ENCODE results near the gene CLDN8.

Gene CLDN8

GRCh38 chr21:30206551-30207251 lies 9.2 kb downstream of the CLDN8 start:
- peak; percentile 52 for DNase-seq (ENCODE audit: low spot score)

DNA sequence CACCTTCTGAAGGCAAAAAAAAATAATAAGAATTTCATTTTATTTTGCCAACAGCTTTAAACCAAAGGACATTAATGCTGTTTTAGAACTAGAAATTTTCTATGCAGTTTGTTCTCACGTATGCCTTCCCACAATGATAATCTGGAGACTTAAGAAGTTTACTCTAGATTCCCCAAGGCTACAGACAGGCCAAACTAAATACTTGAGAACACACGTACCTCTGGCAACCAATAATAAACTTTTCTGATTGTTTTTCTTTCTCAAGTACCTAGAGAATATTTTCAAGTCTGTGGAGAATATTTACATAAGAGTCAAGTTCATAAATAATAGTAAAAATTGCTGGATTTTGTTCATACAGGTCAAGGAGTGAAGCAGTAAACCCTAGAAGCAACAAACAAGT lies 15.9 kb downstream of the CLDN8 start:
- DNase-seq (ENCODE audit: low spot score), result no peak

DNA sequence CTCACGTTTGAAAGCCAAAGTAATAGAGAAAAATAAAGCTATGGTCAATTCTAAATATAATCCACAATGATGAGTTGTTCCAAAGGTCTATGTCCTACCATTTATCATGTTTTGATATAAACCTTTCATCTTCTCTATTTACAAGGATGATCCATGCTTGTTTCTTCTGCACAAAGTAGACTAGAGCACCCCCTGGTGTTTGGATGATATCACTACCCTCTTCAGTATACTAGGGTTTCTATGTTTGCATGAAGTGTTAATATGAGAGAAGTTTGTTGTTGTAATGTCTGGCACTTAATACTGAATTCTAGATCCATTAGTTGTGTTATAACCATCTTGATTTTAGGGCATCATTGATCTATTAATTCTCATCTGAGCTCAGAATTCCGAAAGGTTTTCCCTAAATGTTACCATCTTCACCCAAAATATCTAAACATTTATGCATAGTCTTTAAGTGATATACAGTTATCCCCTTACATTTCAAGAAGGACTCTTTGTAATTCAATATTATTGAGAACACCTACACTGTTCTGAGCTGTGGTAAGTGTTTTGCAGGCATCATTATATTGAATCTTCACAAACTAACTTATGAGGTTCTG lies 21.1 kb downstream of the CLDN8 start:
- DNase-seq (ENCODE audit: low spot score), result peak; percentile 46

DNA sequence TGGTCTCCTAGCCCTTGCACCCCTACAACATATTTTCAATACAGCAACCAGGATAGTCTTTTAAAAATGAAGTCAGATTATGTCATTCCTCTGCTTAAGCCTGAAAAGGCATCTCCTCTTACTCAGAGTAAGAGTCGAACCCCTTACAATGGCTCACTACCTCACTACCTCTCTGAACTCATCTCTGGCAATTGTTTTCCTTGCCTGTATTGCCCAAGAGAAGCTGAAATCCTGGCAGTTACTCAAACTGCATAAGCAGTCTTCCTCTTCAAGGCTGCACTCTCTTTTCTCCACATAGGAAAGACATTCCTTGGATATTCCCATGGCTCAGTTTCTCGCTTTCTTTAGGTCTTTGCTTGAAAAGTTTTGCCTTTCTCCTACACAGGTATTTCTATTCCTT lies 22.7 kb downstream of the CLDN8 start:
- no peak for DNase-seq (ENCODE audit: low spot score)

GRCh38 chr21:30190554-30190953 lies 25.3 kb downstream of the CLDN8 start:
- DNase-seq (ENCODE audit: low spot score), result no peak

- no peak for DNase-seq (ENCODE audit: low spot score)
Measured at GRCh38 chr21:30189773-30190172, 26.1 kb downstream of the CLDN8 start.

DNA sequence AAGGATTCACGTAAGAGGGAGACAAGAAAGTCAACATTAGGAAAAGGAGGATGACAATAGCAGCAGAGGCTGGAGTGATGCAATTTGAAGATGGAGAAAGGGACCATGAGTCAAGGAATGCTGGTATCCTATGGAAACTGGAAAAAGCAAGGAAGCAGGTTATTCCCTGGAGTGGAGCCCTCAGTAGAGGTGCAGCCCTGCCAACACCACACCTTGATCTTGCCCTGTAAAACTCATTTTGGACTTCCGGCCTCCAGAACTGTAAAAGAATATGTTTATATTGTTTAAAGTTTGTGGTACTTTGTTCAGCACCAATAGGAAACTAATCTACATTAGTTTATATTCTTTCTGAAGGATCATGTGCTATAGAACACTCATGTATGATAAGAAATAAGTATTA lies 29.7 kb downstream of the CLDN8 start:
- DNase-seq (ENCODE audit: low spot score), result no peak

DNA sequence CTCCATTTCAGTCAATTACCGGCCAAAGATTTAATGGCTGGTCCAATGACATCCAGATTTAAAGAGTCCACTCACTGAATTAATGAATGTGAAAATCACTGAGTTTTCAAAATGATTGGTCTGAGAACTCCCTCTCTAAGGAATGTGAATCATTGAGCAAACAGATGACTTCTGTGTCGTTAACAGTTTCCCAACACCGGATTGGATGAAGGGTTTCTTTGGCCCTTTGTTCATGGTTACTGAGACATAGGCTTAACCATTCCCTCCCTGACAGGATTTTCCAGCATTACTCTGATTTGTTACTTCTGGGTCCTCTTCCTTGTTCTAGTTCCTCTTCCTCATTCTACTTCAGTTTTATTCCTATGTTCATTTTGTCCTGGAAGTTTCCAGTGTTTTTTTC lies 47.8 kb downstream of the CLDN8 start:
- peak; percentile 13 for DNase-seq (ENCODE audit: low spot score)

- no peak for DNase-seq (ENCODE audit: low spot score)
Measured at GRCh38 chr21:30166705-30167104, 49.2 kb downstream of the CLDN8 start, which contains the start of gene CLDN17. Gene CLDN17, minus strand, starts transcription at chr21:30166805. Its CDS starts 188 bp downstream, at chr21:30166617.

GRCh38 chr21:30166171-30166570 lies 49.7 kb downstream of the CLDN8 start:
- DNase-seq (ENCODE audit: low spot score), result no peak

DNA sequence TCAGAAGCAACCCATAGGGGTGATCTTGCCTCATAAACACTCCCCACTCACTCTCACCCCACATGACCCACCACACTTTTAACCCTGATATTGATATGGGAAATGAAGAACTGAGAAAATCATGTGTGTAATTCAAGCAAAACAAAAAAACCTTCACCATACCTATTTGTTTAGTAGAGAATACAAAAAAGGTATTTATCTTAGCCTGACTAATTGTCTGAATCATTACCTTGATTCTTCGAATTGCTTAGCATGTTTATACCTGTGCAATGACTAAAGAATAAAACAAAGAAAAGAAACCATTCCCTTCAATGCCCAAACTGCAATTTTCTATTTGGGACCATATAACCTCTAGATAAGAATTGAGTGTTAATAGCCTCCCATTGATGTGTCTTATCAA lies 51.1 kb downstream of the CLDN8 start:
- DNase-seq (ENCODE audit: low spot score), result no peak
